K562 (cell line): ENCODE data around the gene KIF6. TPM values are rescaled to one million over a fixed set of nuclear protein-coding genes. Genes with fewer than 3 reads are reported as not detected.

Experiments used
- ATAC-seq: fragments of 200-7000 bp; cut with Tn5 transposase; 3 replicates; pipeline ENCODE4 v1.9.1; 2020; ENCODE audit warnings: moderate library complexity
- BruUV-seq: library from RNA; stranded (reverse); fragments of 400-500 nt; replicated peaks from 2 replicates; lab custom pipeline; 2021; lab: Mats Ljungman, UMichigan
- CTCF ChIA-PET: fragments of 300-600 bp; formaldehyde crosslinking; extraction: SDS; loops from one replicate; lab custom pipeline; 2021; ENCODE audit warnings: low intra/inter-chr PET ratio; lab: Yijun Ruan, JAX
- POLR2A ChIA-PET: fragments of 300-600, 350-650 bp; sonication (Branson Sonifier 250); formaldehyde crosslinking; extraction: SDS; loops from one replicate; lab custom pipeline; 2021; ENCODE audit warnings: antibody characterized with exemption, inconsistent platforms; lab: Yijun Ruan, JAX
- DNase-seq, 4 experiments: peaks; one replicate each; pipeline versions ENCODE4 v3.0.0 to v3.0.0-alpha.2; 2011 to 2018; ENCODE audit warnings: low spot score in 3 of 4, mixed read lengths in 3 of 4; ENCODE audit errors: extremely low read depth in 1 of 4
- FAIRE-seq: peaks from 2 replicates; lab custom pipeline; 2011; peaks lifted over from hg19 to GRCh38; lab: Jason Lieb, UNC
- H2AFZ ChIP-seq: 2 replicates; pipeline ENCODE4 v1.6.0; 2011; ENCODE audit warnings: low read depth, low read length, control low read depth, inconsistent platforms
- H3K27ac ChIP-seq: fragments of 200-600 bp; 3 replicates; pipeline ENCODE4 v1.8.0; 2011; ENCODE audit warnings: low read depth, mild to moderate bottlenecking, control low read depth, inconsistent platforms, low read length, moderate library complexity, mixed read lengths; ENCODE audit errors: extremely low read depth
- H3K27me3 ChIP-seq, 2 experiments: fragments of 300-600 bp in 1 of 2; 2 replicates in 1 of 2; 3 replicates in 1 of 2; pipeline versions ENCODE4 v1.6.0 to v1.8.0; 2011; ENCODE audit warnings: inconsistent platforms in 2 of 2, low read length in 2 of 2, mild to moderate bottlenecking in 1 of 2, mixed read lengths in 1 of 2, moderate library complexity in 1 of 2; ENCODE audit not compliant: control insufficient read depth in 2 of 2, insufficient read depth in 2 of 2
- H3K36me3 ChIP-seq: fragments of 300-600 bp; 3 replicates; pipeline ENCODE4 v1.8.0; 2011; ENCODE audit warnings: mild to moderate bottlenecking, low read length, inconsistent platforms; ENCODE audit not compliant: control insufficient read depth, insufficient read depth
- H3K4me1 ChIP-seq, 2 experiments: fragments of 200-600 bp in 1 of 2; replicated peaks in 1 of 2; 2 replicates in 1 of 2; 3 replicates in 1 of 2; pipeline versions ENCODE4 v1.5.1 to v1.8.0; 2011; ENCODE audit warnings: inconsistent platforms in 2 of 2, low read length in 2 of 2, mild to moderate bottlenecking in 1 of 2, mixed read lengths in 1 of 2, moderate library complexity in 1 of 2; ENCODE audit not compliant: control insufficient read depth in 2 of 2, insufficient read depth in 2 of 2
- H3K4me2 ChIP-seq: 2 replicates; pipeline ENCODE4 v1.6.1; 2011; ENCODE audit warnings: low read length, control low read depth, inconsistent platforms, mixed read lengths; ENCODE audit not compliant: insufficient read depth
- H3K4me3 ChIP-seq: fragments of 200-600 bp; sonication (generic), shearing (Covaris generic); 2 replicates; pipeline ENCODE4 v1.5.1; 2016; ENCODE audit warnings: control low read depth, inconsistent platforms
- H3K79me2 ChIP-seq: fragments of 200-600 bp; 3 replicates; pipeline ENCODE4 v1.8.0; 2011; ENCODE audit warnings: low read length, inconsistent platforms; ENCODE audit not compliant: control insufficient read depth, insufficient read depth
- H3K9ac ChIP-seq, 2 experiments: 2 replicates each; pipeline versions ENCODE4 v1.6.0 to v1.6.1; 2011; ENCODE audit warnings: low read depth in 2 of 2, low read length in 2 of 2, control low read depth in 1 of 2, inconsistent platforms in 1 of 2, mild to moderate bottlenecking in 1 of 2, mixed read lengths in 1 of 2; ENCODE audit not compliant: insufficient read depth in 1 of 2
- H3K9me1 ChIP-seq: one replicate; pipeline ENCODE4 v1.6.0; 2011; ENCODE audit warnings: inconsistent platforms, mild to moderate bottlenecking, low read length, moderate library complexity; ENCODE audit not compliant: control insufficient read depth, insufficient read depth
- H3K9me3 ChIP-seq: replicated peaks from 2 replicates; pipeline ENCODE4 v1.5.1; 2011; ENCODE audit warnings: low read depth, low read length, inconsistent platforms; ENCODE audit not compliant: control insufficient read depth, insufficient read depth
- H4K20me1 ChIP-seq: replicated peaks from 2 replicates; pipeline ENCODE4 v1.6.1; 2011; ENCODE audit warnings: low read length, inconsistent platforms, mixed read lengths; ENCODE audit not compliant: control insufficient read depth, insufficient read depth
- BMI1 ChIP-seq: fragments of 150-350 bp; IDR thresholded peaks from 2 replicates; pipeline ENCODE4 v1.6.1; 2014; ENCODE audit warnings: low read length
- CTCF ChIP-seq, 3 experiments: IDR thresholded peaks in 2 of 3; conservative IDR thresholded peaks in 1 of 3; 2 replicates each; pipeline ENCODE4 v1.5.1; 2011 to 2012; ENCODE audit warnings: low read length in 3 of 3, mild to moderate bottlenecking in 3 of 3, control low read depth in 2 of 3, improper control_type of control experiment in 1 of 3, inconsistent platforms in 1 of 3, low read depth in 1 of 3, mixed read lengths in 1 of 3, moderate library complexity in 1 of 3; ENCODE audit not compliant: insufficient read depth in 2 of 3
- EGR1 ChIP-seq: fragments of 450-650 bp; conservative IDR thresholded peaks from 2 replicates; pipeline ENCODE4 v1.6.1; 2017; ENCODE audit warnings: mild to moderate bottlenecking
- FIP1L1 ChIP-seq: fragments of 200-400 bp; formaldehyde crosslinking; IDR thresholded peaks from 2 replicates; pipeline ENCODE4 v1.6.1; 2018; ENCODE audit warnings: mild to moderate bottlenecking, low read depth, low read length; ENCODE audit not compliant: poor library complexity, severe bottlenecking
- FOXK2 ChIP-seq, 2 experiments: fragments of 450-650 bp; IDR thresholded peaks in 1 of 2; conservative IDR thresholded peaks in 1 of 2; 2 replicates each; pipeline ENCODE4 v1.6.1; 2016; ENCODE audit warnings: low read depth in 2 of 2, mild to moderate bottlenecking in 1 of 2
- NFIX ChIP-seq: fragments of 250-450 bp; sonication (Bioruptor Pico); IDR thresholded peaks from 2 replicates; pipeline ENCODE4 v1.4.0; 2020; ENCODE audit warnings: low read depth, mild to moderate bottlenecking, moderate library complexity
- NRF1 ChIP-seq, 2 experiments: fragments of 450-650 bp; IDR thresholded peaks in 1 of 2; conservative IDR thresholded peaks in 1 of 2; 2 replicates each; pipeline ENCODE4 v1.6.1; 2014; ENCODE audit warnings: mild to moderate bottlenecking in 2 of 2
- PURB ChIP-seq: sonication (generic); formaldehyde crosslinking; IDR thresholded peaks from 2 replicates; pipeline ENCODE4 v1.9.0; 2021; ENCODE audit warnings: low read depth, mild to moderate bottlenecking, missing genetic modification reagents
- RAD21 ChIP-seq, 2 experiments: fragments of 250-450 bp in 1 of 2; fragments of 450-650 bp in 1 of 2; sonication (Bioruptor Pico) in 1 of 2; formaldehyde crosslinking in 1 of 2; IDR thresholded peaks in 1 of 2; conservative IDR thresholded peaks in 1 of 2; 2 replicates each; pipeline versions ENCODE4 v1.4.0 to v1.8.0; 2020 to 2022; ENCODE audit warnings: mild to moderate bottlenecking in 2 of 2, moderate library complexity in 1 of 2
- SIN3B ChIP-seq: fragments of 450-650 bp; IDR thresholded peaks from 2 replicates; pipeline ENCODE4 v1.6.1; 2017; ENCODE audit warnings: low read depth, mild to moderate bottlenecking, moderate library complexity
- SMC3 ChIP-seq: conservative IDR thresholded peaks from 2 replicates; pipeline ENCODE4 v1.6.1; 2011; ENCODE audit warnings: low read depth, low read length, improper control_type of control experiment; ENCODE audit not compliant: insufficient read depth
- STAG1 ChIP-seq: sonication (generic); formaldehyde crosslinking; IDR thresholded peaks from 2 replicates; pipeline ENCODE4 v1.5.0; 2020; ENCODE audit warnings: missing genetic modification reagents, borderline replicate concordance
- TSHZ1 ChIP-seq: fragments of 250-450 bp; sonication (Bioruptor Pico); IDR thresholded peaks from 2 replicates; pipeline ENCODE4 v1.4.0; 2020; ENCODE audit warnings: mild to moderate bottlenecking, moderate library complexity
- XRCC3 ChIP-seq: fragments of 450-650 bp; IDR thresholded peaks from 2 replicates; pipeline ENCODE4 v1.6.1; 2017; ENCODE audit warnings: mild to moderate bottlenecking, moderate library complexity
- ZKSCAN1 ChIP-seq: fragments of 150-350 bp; IDR thresholded peaks from 2 replicates; pipeline ENCODE4 v1.6.1; 2016; ENCODE audit warnings: low read depth, low read length
- ZNF354B ChIP-seq: fragments of 250-450 bp; sonication (Bioruptor Pico); IDR thresholded peaks from 2 replicates; pipeline ENCODE4 v1.4.0; 2020
- WGBS: fragments of 100-300 bp; shearing (Covaris generic); methylation state at CpG from one replicate; pipeline ENCODE4 v1.1.6; 2016; ENCODE audit warnings: low coverage, mixed read lengths; ENCODE audit not compliant: insufficient coverage; ENCODE audit errors: missing lambda C conversion rate; 5-methylcytosine and 5-hydroxymethylcytosine counted together
- in situ Hi-C: fragments of 300-500 bp; cut with MboI; formaldehyde crosslinking; loops from 4 replicates; pipeline ENCODE4 v1.15.0; 2018; ENCODE audit warnings: inconsistent platforms, mixed read lengths
- intact Hi-C: fragments of 100-400 bp; cut with micrococcal nuclease; formaldehyde crosslinking; loops from 2 replicates; pipeline ENCODE4 v1.14.2; 2022
- polyA plus RNA-seq, 8 experiments: library from polyadenylated mRNA; depleted of rRNA in 4 of 8; stranded (reverse) in 5 of 8; unstranded in 3 of 8; fragments of >200 nt; fragmentation: Nextera tagmentation in 2 of 8; fragmentation: Illumina TruSeq in 1 of 8; extraction: Ambion mirVana in 2 of 8; extraction: Trizol in 1 of 8; gene quantifications; 2 replicates each; pipeline versions ENCODE4 v1.2.1 to v1.2.3, GENCODE V29; 2011 to 2014; ENCODE audit warnings: inconsistent platforms in 1 of 8, missing spikeins in 1 of 8
- total RNA-seq, 7 experiments: library from RNA; depleted of rRNA in 6 of 7; stranded (reverse); fragments of >200 nt in 6 of 7; fragmentation: Illumina TruSeq in 2 of 7; extraction: Trizol in 2 of 7; gene quantifications; 2 replicates each; pipeline versions ENCODE4 v1.2.1 to v1.2.3, GENCODE V29; 2011 to 2021; ENCODE audit warnings: low replicate concordance in 1 of 7

Gene KIF6
- total and polyA plus RNA-seq, 9 of the 15 experiments (the other 6 are each of a cell fraction or from before 2014, with no cell fraction given): not detected

GRCh38 chr6:39361657-39362486 is 363.3 kb downstream of the KIF6 start:
- no TSS peak for BruUV-seq
- in situ Hi-C loops (loop anchor here (10.0 to 25.0 kb wide), 4 partner anchors 513 to 1675 kb away; partner anchors contain the start of genes TSPO2 and UNC5CL), intact Hi-C loops (loop anchor here (5.0 kb wide), 1 partner anchor 530 kb away; no protein-coding TSS in a partner anchor)
- ChIA-PET CTCF (no interaction called here), POLR2A (interaction anchor here (0.8 to 1.0 kb wide), 2 partner anchors 21 to 1667 kb away, joined by 3 to 4 read pairs; no protein-coding TSS in a partner anchor)
- WGBS: 6% methylated on average over 21 of the region's 21 CpGs
- H3K9me3 ChIP-seq: no peaks in the 10 kb centered on the region
- ATAC-seq (peak; percentile 97), FAIRE-seq (peak; percentile 91), DNase-seq (peak; percentile 75 to 82 (median 80))
- no peak overlapping the region for H3K4me3 ChIP-seq
- H4K20me1 ChIP-seq: peaks cover 4% of the 10 kb centered on the region
- no peaks in the 10 kb centered on the region for H3K36me3 ChIP-seq
- no peak overlapping the region for H3K9ac ChIP-seq
- H3K27ac ChIP-seq: no peak overlapping the region
- H3K9me1 ChIP-seq: no peaks in the 10 kb centered on the region
- peaks cover 8 to 56% of the 10 kb centered on the region in 2 experiments; a peak in 4 of 5 replicates for H3K27me3 ChIP-seq
- H3K4me2 ChIP-seq: no peak overlapping the region
- H3K79me2 ChIP-seq: no peaks in the 10 kb centered on the region
- H2AFZ ChIP-seq: peak overlapping the region; percentile 63; the same call in 1 of the 2 replicates
- H3K4me1 ChIP-seq: no peaks in the 10 kb centered on the region
- TF ChIP-seq SMC3 (peak; percentile 79), BMI1 (no peak), ZNF354B (no peak), NFIX (no peak), XRCC3 (no peak), FOXK2 (conservative IDR thresholded peaks at IDR 0.05 in 1 of 2, IDR thresholded peaks at IDR 0.05 in 1 of 2; ENCODE audit: low read depth in 2 of 2) (no peak), FIP1L1 (no peak), NRF1 (conservative IDR thresholded peaks at IDR 0.05 in 1 of 2, IDR thresholded peaks at IDR 0.05 in 1 of 2) (peak; percentile 54 to 63), STAG1 (CRISPR knock-in tag) (peak; percentile 82), EGR1 (no peak), SIN3B (no peak), ZKSCAN1 (0 out of 2 replicates have a peak, but pooled peaks have one; percentile 0), RAD21 (CRISPR knock-in tag; conservative IDR thresholded peaks at IDR 0.05 in 1 of 2, IDR thresholded peaks at IDR 0.05 in 1 of 2) (peak; percentile 52 to 82), PURB (CRISPR knock-in tag) (no peak), CTCF (IDR thresholded peaks at IDR 0.05 in 2 of 3, conservative IDR thresholded peaks at IDR 0.05 in 1 of 3; ENCODE audit: insufficient read depth in 2 of 3, low read depth in 1 of 3, low read length in 3 of 3) (peak; percentile 84 to 88 (median 86)), TSHZ1 (no peak)
